Loucy (cell line): Measurements from ENCODE around the gene YTHDF2.
"Not testable (repeated sequence)": the region's sequence is repeated elsewhere in the genome, so short reads cannot be mapped to it uniquely, and the experiment has no call there.

Source experiments
- EZH2phosphoT487 ChIP-seq: fragments of 200-600 bp; IDR thresholded peaks from 2 replicates; pipeline ENCODE4 v1.6.1; 2018; ENCODE audit warnings: antibody characterized with exemption, mild to moderate bottlenecking, moderate library complexity, borderline replicate concordance
- TF ChIP-seq, protein P1 (sequence below): fragments of 200-600 bp; sonication (generic); conservative IDR thresholded peaks from 2 replicates; pipeline ENCODE4 v1.5.1; 2014; ENCODE audit warnings: mild to moderate bottlenecking, antibody characterized with exemption, low read length

DNA sequence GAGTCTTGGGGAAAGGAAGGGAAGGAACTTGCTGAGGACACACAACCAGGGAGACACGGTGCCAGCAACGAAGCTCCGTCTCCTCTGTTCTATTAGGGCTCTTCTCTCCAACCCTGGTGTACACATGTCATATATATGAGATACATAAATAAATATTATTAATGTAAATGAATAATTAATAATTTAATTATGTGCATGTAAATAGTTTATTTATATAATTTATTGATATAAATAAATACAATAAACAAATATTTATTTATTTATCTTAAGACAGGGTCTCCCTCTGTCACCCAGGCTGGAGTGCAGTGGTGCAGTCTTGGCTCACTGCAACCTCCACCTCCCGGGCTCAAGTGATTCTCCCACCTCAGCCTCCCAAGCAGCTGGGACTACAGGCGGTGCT, 57.8 kb downstream of the YTHDF2 start:
- TF ChIP-seq, protein P1, sequence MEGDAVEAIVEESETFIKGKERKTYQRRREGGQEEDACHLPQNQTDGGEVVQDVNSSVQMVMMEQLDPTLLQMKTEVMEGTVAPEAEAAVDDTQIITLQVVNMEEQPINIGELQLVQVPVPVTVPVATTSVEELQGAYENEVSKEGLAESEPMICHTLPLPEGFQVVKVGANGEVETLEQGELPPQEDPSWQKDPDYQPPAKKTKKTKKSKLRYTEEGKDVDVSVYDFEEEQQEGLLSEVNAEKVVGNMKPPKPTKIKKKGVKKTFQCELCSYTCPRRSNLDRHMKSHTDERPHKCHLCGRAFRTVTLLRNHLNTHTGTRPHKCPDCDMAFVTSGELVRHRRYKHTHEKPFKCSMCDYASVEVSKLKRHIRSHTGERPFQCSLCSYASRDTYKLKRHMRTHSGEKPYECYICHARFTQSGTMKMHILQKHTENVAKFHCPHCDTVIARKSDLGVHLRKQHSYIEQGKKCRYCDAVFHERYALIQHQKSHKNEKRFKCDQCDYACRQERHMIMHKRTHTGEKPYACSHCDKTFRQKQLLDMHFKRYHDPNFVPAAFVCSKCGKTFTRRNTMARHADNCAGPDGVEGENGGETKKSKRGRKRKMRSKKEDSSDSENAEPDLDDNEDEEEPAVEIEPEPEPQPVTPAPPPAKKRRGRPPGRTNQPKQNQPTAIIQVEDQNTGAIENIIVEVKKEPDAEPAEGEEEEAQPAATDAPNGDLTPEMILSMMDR = not testable (repeated sequence)
- TF ChIP-seq EZH2phosphoT487 = not testable (repeated sequence)
